A549 (cell line): ENCODE measurements around the gene PREPL.
"Not testable (repeated sequence)": the region's sequence is repeated elsewhere in the genome, so short reads cannot be mapped to it uniquely, and the experiment has no call there.

Experiments used
- CHD2 ChIP-seq: fragments of 150-350 bp; IDR thresholded peaks from 2 replicates; pipeline ENCODE4 v1.6.1; 2014; ENCODE audit warnings: low read length; ENCODE audit not compliant: partially characterized antibody
- CTCF ChIP-seq: fragments of >200 bp; sonication (Bioruptor Twin); formaldehyde crosslinking; IDR thresholded peaks from 3 replicates; pipeline ENCODE4 v1.5.1; 2016
- EHMT2 ChIP-seq: fragments of 200-600 bp; sonication (generic); IDR thresholded peaks from 2 replicates; pipeline ENCODE4 v1.6.1; 2016; ENCODE audit warnings: antibody characterized with exemption, low read depth, mild to moderate bottlenecking, moderate library complexity
- EP300 ChIP-seq, 2 experiments: fragments of >200 bp; sonication (Bioruptor Twin); formaldehyde crosslinking; IDR thresholded peaks; 2 replicates in 1 of 2; 3 replicates in 1 of 2; pipeline ENCODE4 v1.6.1; 2016 to 2017
- HOXB5 ChIP-seq: fragments of 250-450 bp; sonication (Bioruptor Pico); IDR thresholded peaks from 2 replicates; pipeline ENCODE4 v1.5.0; 2020; ENCODE audit warnings: mild to moderate bottlenecking, moderate library complexity
- MAFK ChIP-seq: fragments of 450-650 bp; IDR thresholded peaks from 2 replicates; pipeline ENCODE4 v1.6.1; 2014; ENCODE audit not compliant: partially characterized antibody
- MYC ChIP-seq: IDR thresholded peaks from 2 replicates; pipeline ENCODE4 v1.6.1; 2012; ENCODE audit warnings: mild to moderate bottlenecking, inconsistent platforms, low read length, improper control_type of control experiment, borderline replicate concordance
- NR3C1 ChIP-seq: fragments of >200 bp; sonication (Bioruptor Twin); formaldehyde crosslinking; IDR thresholded peaks from 3 replicates; pipeline ENCODE4 v1.6.1; 2017
- POLR2A ChIP-seq: IDR thresholded peaks from 2 replicates; pipeline ENCODE4 v1.6.1; 2012; ENCODE audit warnings: mild to moderate bottlenecking, low read length
- REST ChIP-seq: fragments of 200-600 bp; sonication (generic); IDR thresholded peaks from 2 replicates; pipeline ENCODE4 v1.6.1; 2016; ENCODE audit warnings: antibody characterized with exemption, mild to moderate bottlenecking, moderate library complexity
- TP53 ChIP-seq: fragments of 250-450 bp; sonication (Bioruptor Pico); IDR thresholded peaks from 2 replicates; pipeline ENCODE4 v1.5.0; 2021; ENCODE audit warnings: mild to moderate bottlenecking, moderate library complexity

GRCh38 chr2:44303766-44304165 is 57.5 kb downstream of the PREPL start:
- not testable (repeated sequence) for TF ChIP-seq CTCF; TP53 (CRISPR knock-in tag); MAFK; HOXB5 (CRISPR knock-in tag); CHD2; EHMT2; NR3C1; REST; MYC; POLR2A; EP300 (IDR thresholded peaks at IDR 0.05)
